ENCODE results near the gene RITA1. TPM values are rescaled to one million over a fixed set of nuclear protein-coding genes. Genes with fewer than 3 reads are reported as not detected.

Gene RITA1
- total and polyA plus RNA-seq, 3 donors from 2014 or later = 14.3 to 22.1 (median 20.9) TPM

DNA sequence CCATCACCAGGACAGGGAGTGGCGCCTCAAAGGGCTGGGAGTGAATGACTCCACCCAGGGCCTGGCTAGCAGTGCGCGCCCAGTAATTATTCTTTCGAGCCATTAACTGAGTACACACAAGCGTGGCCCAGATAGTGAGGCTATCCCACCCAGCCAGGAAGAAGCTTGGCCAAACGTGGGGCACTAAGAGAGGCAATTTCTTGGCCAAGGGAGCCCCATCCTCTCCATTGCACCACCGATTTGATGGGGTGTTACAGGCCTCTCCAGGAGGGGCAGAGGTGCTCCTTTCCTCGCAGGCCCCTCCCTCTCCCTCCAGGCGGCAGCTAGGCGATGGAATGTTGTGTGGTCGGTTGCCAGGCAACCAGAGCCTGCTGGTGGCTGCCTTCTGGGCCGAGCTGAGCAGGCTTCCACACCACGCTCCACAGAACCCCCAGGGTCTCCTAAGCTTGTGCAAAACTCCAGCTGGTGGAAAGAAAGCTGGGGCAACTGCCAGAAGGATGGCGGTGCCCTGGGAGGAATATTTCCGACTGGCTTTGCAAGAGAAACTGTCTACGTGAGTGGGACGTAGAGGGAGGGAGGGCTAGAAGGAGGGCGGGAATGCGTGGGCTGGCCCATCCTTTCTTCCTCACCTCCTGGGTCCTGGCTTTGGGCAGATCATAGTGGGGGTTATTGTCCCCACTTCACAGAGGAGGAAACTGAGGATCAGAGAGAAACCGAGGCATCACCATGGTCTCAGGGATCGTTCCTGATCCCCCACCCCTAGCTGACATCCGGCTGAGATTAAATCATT lies 36.0 kb upstream of the RITA1 start, which contains the start of gene CFAP73:
TSS of gene CFAP73 (plus strand) at position 364 of the 790 bp plus-strand sequence. CDS start at position 498, 134 bp downstream.
- intact Hi-C loops (cut with DNase I; ENCODE audit: low total_unique reads) = loop anchor here (10.0 kb wide), 1 partner anchor 95 kb away; the partner anchor contains the start of gene DTX1
- Histone ChIP-seq H3K4me3 (peak within 1 kb of the TSS in 1 of 2 donors; percentile 3), H3K27me3 (no peaks in the 10 kb centered on the region), H3K4me1 (no peaks in the 10 kb centered on the region), H3K27ac (no peak within 1 kb of the TSS), H3K9me3 (no peaks in the 10 kb centered on the region), H3K36me3 (ENCODE audit: low read depth, missing control alignments) (no peaks in the 10 kb centered on the region)
- peak; percentile 90 for DNase-seq
- 21 to 46% methylated on average over 11 to 22 of the region's 22 CpGs for WGBS, 2 donors
- TF ChIP-seq, protein P1, sequence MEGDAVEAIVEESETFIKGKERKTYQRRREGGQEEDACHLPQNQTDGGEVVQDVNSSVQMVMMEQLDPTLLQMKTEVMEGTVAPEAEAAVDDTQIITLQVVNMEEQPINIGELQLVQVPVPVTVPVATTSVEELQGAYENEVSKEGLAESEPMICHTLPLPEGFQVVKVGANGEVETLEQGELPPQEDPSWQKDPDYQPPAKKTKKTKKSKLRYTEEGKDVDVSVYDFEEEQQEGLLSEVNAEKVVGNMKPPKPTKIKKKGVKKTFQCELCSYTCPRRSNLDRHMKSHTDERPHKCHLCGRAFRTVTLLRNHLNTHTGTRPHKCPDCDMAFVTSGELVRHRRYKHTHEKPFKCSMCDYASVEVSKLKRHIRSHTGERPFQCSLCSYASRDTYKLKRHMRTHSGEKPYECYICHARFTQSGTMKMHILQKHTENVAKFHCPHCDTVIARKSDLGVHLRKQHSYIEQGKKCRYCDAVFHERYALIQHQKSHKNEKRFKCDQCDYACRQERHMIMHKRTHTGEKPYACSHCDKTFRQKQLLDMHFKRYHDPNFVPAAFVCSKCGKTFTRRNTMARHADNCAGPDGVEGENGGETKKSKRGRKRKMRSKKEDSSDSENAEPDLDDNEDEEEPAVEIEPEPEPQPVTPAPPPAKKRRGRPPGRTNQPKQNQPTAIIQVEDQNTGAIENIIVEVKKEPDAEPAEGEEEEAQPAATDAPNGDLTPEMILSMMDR (IDR thresholded peaks at IDR 0.05) = no peak
- TF ChIP-seq POLR2A (IDR thresholded peaks at IDR 0.05) = no peak

DNA sequence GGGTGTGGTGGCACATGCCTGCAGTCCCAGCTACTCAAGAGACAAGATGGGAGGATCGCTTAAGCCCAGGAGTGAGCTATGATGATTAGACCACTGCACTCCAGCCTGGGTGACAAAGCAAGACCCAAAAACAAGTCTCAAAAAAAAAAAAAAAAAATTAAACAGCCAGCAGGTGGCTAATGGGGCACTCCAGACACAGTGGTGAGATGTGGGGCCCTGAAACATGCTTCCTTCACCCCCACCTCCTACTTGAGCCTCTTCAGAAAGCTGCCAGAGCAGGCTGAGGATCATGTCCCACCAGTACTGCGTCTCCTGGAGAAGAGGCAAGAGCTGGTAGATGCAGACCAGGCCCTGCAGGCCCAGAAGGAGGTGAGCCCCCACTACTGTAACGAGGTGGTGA lies 33.9 kb upstream of the RITA1 start:
- Histone ChIP-seq H3K4me1 (no peaks in the 10 kb centered on the region), H3K9me3 (no peaks in the 10 kb centered on the region), H3K27me3 (no peaks in the 10 kb centered on the region), H3K36me3 (ENCODE audit: low read depth, missing control alignments) (no peaks in the 10 kb centered on the region), H3K27ac (no peak overlapping the region), H3K4me3 (no peak overlapping the region)
- intact Hi-C loops (cut with DNase I; ENCODE audit: low total_unique reads) = loop anchor here (10.0 kb wide), 1 partner anchor 97 kb away; the partner anchor contains the start of gene DTX1
- no peak for DNase-seq
- TF ChIP-seq, protein P1 (IDR thresholded peaks at IDR 0.05) = no peak
- no peak for TF ChIP-seq POLR2A (IDR thresholded peaks at IDR 0.05)
- 88 to 90% methylated on average over 3 of the region's 3 CpGs for WGBS, 2 donors

DNA sequence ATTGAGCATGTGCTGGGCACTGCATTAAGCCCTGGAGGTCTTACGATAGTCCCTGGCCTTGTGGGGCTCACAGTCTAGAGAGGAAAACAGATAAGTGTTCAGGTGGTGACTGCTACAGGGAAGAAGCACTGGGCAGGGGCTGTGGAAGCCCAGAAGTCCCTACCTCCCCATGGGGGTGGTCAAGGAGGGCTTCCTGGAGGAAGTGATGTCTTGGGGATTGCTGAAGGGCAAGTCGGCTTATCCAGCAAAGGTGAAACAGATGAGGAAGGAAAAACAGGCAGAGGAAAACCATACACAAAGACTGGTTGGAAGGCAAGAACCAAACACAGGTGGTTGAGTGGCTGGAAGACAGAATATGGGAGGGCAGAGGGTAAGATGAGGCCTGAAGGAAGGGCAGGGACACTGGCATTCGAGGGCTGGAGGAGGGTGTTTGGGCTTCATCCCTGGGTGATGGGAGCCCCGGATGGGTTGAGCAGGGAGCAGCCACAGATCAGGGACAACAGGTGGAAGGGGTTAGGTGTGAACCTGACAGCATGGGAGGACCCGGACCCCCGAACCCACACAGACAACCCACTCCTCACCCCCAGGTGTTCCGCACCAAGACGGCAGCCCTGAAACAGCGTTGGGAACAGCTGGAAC lies 33.2 kb upstream of the RITA1 start:
- no peak for DNase-seq
- Histone ChIP-seq H3K36me3 (ENCODE audit: low read depth, missing control alignments) (no peaks in the 10 kb centered on the region), H3K4me3 (peak overlapping the region in 1 of 2 donors; percentile 41), H3K27ac (no peak overlapping the region), H3K27me3 (no peaks in the 10 kb centered on the region), H3K9me3 (no peaks in the 10 kb centered on the region), H3K4me1 (no peaks in the 10 kb centered on the region)
- intact Hi-C loops (cut with DNase I; ENCODE audit: low total_unique reads) = loop anchor here (10.0 kb wide), 1 partner anchor 98 kb away; the partner anchor contains the start of gene DTX1
- TF ChIP-seq POLR2A (IDR thresholded peaks at IDR 0.05) = no peak
- 28 to 30% methylated on average over 9 of the region's 9 CpGs for WGBS, 2 donors

DNA sequence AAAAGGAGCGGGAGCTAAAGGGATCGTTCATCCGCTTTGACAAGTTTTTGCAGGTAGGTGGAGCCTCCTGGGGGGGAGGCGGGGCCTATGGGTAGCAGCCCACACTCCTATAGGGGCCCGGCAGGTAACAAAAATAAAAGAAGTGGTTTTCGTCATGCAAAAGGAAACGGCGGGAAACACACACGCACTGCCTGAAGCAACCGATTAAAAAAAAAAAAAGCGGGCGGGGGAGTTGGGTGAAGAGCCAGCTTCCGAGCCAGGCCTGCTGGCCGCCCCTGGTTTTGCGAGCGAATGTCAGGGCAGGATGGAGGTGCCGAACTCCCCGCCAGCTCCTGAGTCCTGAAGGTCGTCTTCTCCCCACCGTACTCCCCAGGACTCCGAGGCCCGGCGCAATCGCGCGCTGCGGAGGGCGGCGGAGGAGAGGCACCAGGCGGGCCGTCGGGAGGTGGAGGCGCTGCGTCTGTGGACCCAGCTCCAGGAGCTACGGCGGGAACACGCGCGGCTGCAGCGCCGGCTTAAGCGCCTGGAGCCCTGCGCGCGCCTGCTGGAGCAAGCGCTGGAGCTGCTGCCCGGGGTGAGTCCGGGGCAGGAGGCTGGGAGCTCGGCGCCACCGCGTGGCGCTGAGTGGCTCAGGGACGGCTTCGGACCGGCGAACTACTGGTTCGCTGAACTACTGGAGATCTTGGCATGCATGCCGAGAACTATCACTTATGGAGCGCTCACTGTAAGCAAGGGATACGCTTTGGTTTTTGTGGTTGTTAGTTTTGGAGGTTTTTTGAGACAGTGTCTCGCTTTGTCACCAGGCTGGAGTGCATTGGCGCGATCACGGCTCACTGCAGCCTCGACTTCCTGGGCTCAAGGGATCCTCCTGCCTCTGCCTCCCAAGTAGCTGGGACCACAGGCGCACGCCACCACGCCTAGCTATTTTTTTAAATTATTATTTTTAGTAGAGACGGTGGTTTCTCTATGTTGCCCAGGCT lies 32.4 kb upstream of the RITA1 start:
- Histone ChIP-seq H3K27ac (no peak overlapping the region), H3K9me3 (no peaks in the 10 kb centered on the region), H3K36me3 (ENCODE audit: low read depth, missing control alignments) (no peaks in the 10 kb centered on the region), H3K4me3 (peak overlapping the region; percentile 32 to 41), H3K27me3 (no peaks in the 10 kb centered on the region), H3K4me1 (no peaks in the 10 kb centered on the region)
- WGBS, 2 donors = 7 to 10% methylated on average over 35 to 68 of the region's 70 CpGs
- intact Hi-C loops (cut with DNase I; ENCODE audit: low total_unique reads) = loop anchor here (10.0 kb wide), 1 partner anchor 98 kb away; the partner anchor contains the start of gene DTX1
- peak; percentile 80 for DNase-seq
- no peak for TF ChIP-seq POLR2A (IDR thresholded peaks at IDR 0.05)
- TF ChIP-seq, protein P1 (IDR thresholded peaks at IDR 0.05) = peak in 1 of 3 experiments; percentile 35

All from testis (tissue), 3 donors.